ENCODE measurements around the gene FOXP1. TPM values are rescaled to one million over a fixed set of nuclear protein-coding genes. Genes with fewer than 3 reads are reported as not detected.
"Not testable (repeated sequence)": the region's sequence is repeated elsewhere in the genome, so short reads cannot be mapped to it uniquely, and the experiment has no call there.

The FOXP1 gene
- total RNA-seq, 1 donor = 55.7 TPM

- peak; percentile 91 for DNase-seq (ENCODE audit: low read depth)
- TF ChIP-seq CTCF (IDR thresholded peaks at IDR 0.05; ENCODE audit: insufficient read depth, low read depth, low read length) = no peak
- no peak overlapping the region for H3K4me3 ChIP-seq (ENCODE audit: low read depth, low read length)
These were observed 147.2 kb downstream of the FOXP1 start for GRCh38 chr3:71436337-71436736.

GRCh38 chr3:71435836-71436235, 147.7 kb downstream of the FOXP1 start:
- H3K4me3 ChIP-seq (ENCODE audit: low read depth, low read length); DNase-seq (ENCODE audit: low read depth): not testable (repeated sequence)

DNA sequence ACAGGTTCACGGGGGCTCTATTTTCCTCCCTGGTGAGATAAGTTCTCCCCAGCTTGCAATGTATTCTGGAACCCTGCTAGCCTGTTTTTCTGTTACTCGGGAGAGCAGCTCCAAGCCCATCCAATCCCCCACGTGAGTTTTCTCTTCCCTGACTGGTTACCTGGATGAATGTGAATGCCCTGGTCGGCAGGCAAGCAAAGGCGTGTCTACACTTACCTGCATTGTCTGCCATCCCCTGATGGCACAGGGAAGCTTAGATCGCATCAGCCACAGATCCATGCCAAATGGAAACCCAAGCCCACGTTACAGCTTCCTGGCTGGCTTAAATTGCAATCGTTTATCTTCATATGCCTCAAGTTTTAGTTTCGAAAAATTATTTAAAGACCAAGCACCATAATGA, 149.9 kb downstream of the FOXP1 start:
- no peak overlapping the region for H3K4me3 ChIP-seq (ENCODE audit: low read depth, low read length)
- TF ChIP-seq CTCF (IDR thresholded peaks at IDR 0.05; ENCODE audit: insufficient read depth, low read depth, low read length) = no peak
- no peak for DNase-seq (ENCODE audit: low read depth)

DNA sequence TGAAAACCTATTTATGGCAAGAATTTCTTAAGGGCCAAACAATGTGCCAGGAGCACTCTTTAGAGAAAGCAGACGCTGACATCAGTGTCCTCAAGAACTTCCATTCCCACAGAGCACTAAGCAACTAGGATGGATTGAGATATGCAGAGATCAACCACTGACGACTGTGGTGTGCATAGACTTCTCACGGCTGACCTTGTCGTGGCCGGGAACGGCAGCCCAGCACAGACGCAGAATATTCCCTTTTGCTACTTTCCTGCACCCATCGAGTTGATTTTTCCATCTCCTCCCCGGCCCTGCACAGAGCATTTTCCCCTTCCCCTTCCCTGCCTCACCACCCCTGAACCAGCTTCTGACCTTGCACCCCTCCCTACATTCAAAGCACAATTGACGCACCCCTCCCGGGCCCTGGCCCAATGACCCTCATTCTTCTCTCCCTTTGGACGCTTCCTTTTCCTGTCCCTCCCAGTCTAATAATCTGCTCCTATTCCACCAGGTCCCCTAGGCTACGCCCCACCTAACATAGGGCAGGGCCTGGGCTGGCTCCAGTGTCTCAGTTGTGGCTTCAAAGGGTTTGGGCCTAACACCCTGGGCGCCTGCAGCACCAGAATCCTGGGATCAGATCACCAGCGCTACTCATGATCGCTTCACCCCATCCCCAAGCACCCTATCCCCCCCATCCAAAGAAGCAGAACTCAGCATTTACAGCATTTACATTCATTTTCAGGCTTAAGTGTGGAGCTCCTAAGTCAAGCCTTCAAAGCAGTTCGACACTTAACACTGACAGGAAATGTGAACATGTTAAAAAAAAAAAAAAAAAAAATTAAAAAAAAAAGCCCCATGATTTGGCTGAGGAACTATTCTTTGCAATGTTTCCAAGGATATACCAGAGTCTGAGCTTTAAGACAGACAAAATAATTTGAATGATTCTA, 151.2 kb downstream of the FOXP1 start:
- no peak for DNase-seq (ENCODE audit: low read depth)
- no peak for TF ChIP-seq CTCF (IDR thresholded peaks at IDR 0.05; ENCODE audit: insufficient read depth, low read depth, low read length)

DNA sequence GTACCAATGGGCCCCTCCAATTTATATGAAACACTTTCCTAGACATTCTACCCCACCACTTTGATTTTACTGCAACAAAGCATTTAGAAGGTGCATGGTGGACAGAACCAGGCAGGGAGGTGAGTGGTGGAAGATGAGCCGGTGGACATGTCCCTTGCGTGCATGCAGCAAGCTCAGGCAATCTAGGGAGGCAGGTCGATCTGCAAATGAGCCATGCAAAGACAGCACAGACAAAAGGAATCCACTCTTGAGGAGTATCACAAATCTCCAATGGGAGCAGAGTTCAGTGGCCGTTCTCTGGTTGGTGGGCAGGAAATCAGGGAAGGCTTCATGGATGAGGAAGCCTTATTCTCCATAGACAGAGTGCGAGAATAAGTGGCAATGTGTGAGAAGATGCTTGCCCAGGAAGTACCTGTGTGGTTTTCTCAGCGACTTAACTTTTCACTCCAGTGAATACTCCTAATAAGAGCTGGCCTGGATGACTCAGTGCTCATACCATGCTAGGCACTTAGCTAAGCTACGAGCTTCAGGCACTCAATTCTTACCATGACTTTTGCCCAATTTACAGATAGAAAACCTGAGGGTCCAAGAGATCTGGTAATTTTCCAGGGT, 152.5 kb downstream of the FOXP1 start:
- no peak for TF ChIP-seq CTCF (IDR thresholded peaks at IDR 0.05; ENCODE audit: insufficient read depth, low read depth, low read length)
- no peak overlapping the region for H3K4me3 ChIP-seq (ENCODE audit: low read depth, low read length)
- no peak for DNase-seq (ENCODE audit: low read depth)

More for the DNA sequence above, 151.2 kb downstream of the FOXP1 start:
- no peak overlapping the region for H3K4me3 ChIP-seq (ENCODE audit: low read depth, low read length)

GRCh38 chr3:71429597-71429988, 153.9 kb downstream of the FOXP1 start:
- H3K4me3 ChIP-seq (ENCODE audit: low read depth, low read length) = no peak overlapping the region
- DNase-seq (ENCODE audit: low read depth) = no peak
- TF ChIP-seq CTCF (IDR thresholded peaks at IDR 0.05; ENCODE audit: insufficient read depth, low read depth, low read length) = no peak

GRCh38 chr3:71428841-71429596, 154.5 kb downstream of the FOXP1 start:
- H3K4me3 ChIP-seq (ENCODE audit: low read depth, low read length) = no peak overlapping the region
- TF ChIP-seq CTCF (IDR thresholded peaks at IDR 0.05; ENCODE audit: insufficient read depth, low read depth, low read length) = no peak
- DNase-seq (ENCODE audit: low read depth) = peak; percentile 35
